Panc1 (cell line): ENCODE results near the gene SYTL5.

Experiments
- POLR2AphosphoS5 ChIP-seq: IDR thresholded peaks from 2 replicates; pipeline ENCODE4 v1.6.1; 2012; ENCODE audit warnings: mild to moderate bottlenecking, low read depth, low read length, moderate library complexity
- SIN3A ChIP-seq: IDR thresholded peaks from 2 replicates; pipeline ENCODE4 v1.6.1; 2012; ENCODE audit warnings: low read depth, mild to moderate bottlenecking, low read length, moderate library complexity, borderline replicate concordance; ENCODE audit not compliant: insufficient read depth
- TCF7L2 ChIP-seq: IDR thresholded peaks from 2 replicates; pipeline ENCODE4 v1.6.1; 2011; ENCODE audit warnings: mild to moderate bottlenecking, low read depth, low read length, inconsistent platforms
- TF ChIP-seq, protein P1 (sequence below): fragments of 450-650 bp; IDR thresholded peaks from 2 replicates; pipeline ENCODE4 v1.5.1; 2017; ENCODE audit warnings: mild to moderate bottlenecking
- TF ChIP-seq, protein P2 (sequence below), 2 experiments: IDR thresholded peaks; 2 replicates each; pipeline ENCODE4 v1.6.1; 2011 to 2012; ENCODE audit warnings: low read depth in 2 of 2, control low read depth in 1 of 2, low read length in 1 of 2, mild to moderate bottlenecking in 1 of 2, moderate library complexity in 1 of 2; ENCODE audit not compliant: insufficient read depth in 1 of 2

DNA sequence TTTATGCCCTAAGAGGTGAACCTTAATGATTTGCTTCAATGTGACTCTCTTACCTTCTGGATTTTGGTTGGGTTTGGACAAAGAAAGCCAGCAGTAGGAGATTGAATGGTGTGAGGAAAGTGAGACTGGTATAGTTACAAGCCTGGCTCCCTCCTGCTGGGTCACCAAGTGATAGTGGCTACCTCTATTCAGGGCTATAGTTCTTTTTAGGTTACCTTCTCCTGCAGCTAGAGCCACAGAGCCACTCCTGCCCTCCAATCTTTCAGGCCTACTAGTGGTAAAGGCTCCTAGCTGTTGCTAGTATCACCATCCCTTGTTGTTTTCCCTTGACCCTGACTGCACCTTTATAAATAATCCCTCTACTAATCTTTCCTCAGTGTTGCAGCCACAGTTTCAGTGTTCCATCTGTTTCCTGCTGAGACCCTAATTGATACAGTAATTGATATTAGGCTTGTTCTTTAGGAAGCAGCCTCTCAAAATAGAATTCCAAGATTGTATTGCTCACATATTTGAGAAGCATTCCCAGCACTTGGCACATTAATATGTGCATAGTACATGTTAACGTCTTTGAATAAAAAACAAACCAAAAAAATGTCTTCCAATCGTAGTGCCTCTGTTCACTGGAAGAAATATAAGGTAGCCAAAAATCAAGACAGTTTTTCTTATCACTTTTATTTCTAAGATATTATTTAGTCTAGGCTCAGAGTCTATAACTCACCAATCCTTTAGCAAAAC lies 132.0 kb downstream of the SYTL5 start:
- TF ChIP-seq, protein P1, sequence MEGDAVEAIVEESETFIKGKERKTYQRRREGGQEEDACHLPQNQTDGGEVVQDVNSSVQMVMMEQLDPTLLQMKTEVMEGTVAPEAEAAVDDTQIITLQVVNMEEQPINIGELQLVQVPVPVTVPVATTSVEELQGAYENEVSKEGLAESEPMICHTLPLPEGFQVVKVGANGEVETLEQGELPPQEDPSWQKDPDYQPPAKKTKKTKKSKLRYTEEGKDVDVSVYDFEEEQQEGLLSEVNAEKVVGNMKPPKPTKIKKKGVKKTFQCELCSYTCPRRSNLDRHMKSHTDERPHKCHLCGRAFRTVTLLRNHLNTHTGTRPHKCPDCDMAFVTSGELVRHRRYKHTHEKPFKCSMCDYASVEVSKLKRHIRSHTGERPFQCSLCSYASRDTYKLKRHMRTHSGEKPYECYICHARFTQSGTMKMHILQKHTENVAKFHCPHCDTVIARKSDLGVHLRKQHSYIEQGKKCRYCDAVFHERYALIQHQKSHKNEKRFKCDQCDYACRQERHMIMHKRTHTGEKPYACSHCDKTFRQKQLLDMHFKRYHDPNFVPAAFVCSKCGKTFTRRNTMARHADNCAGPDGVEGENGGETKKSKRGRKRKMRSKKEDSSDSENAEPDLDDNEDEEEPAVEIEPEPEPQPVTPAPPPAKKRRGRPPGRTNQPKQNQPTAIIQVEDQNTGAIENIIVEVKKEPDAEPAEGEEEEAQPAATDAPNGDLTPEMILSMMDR = no peak
- TF ChIP-seq, protein P2, sequence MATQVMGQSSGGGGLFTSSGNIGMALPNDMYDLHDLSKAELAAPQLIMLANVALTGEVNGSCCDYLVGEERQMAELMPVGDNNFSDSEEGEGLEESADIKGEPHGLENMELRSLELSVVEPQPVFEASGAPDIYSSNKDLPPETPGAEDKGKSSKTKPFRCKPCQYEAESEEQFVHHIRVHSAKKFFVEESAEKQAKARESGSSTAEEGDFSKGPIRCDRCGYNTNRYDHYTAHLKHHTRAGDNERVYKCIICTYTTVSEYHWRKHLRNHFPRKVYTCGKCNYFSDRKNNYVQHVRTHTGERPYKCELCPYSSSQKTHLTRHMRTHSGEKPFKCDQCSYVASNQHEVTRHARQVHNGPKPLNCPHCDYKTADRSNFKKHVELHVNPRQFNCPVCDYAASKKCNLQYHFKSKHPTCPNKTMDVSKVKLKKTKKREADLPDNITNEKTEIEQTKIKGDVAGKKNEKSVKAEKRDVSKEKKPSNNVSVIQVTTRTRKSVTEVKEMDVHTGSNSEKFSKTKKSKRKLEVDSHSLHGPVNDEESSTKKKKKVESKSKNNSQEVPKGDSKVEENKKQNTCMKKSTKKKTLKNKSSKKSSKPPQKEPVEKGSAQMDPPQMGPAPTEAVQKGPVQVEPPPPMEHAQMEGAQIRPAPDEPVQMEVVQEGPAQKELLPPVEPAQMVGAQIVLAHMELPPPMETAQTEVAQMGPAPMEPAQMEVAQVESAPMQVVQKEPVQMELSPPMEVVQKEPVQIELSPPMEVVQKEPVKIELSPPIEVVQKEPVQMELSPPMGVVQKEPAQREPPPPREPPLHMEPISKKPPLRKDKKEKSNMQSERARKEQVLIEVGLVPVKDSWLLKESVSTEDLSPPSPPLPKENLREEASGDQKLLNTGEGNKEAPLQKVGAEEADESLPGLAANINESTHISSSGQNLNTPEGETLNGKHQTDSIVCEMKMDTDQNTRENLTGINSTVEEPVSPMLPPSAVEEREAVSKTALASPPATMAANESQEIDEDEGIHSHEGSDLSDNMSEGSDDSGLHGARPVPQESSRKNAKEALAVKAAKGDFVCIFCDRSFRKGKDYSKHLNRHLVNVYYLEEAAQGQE (IDR thresholded peaks at IDR 0.05; ENCODE audit: insufficient read depth in 1 of 2, low read depth in 2 of 2, low read length in 1 of 2) = no peak
- TF ChIP-seq POLR2AphosphoS5 (no peak), SIN3A (no peak), TCF7L2 (no peak)
